PC-3 (cell line): Measurements from ENCODE around the gene MRPS7. TPM values are rescaled to one million over a fixed set of nuclear protein-coding genes. Genes with fewer than 3 reads are reported as not detected.
"Not testable (repeated sequence)": the region's sequence is repeated elsewhere in the genome, so short reads cannot be mapped to it uniquely, and the experiment has no call there.

Source experiments
- ATAC-seq: fragments of 200-7000 bp; cut with Tn5 transposase; 2 replicates; pipeline ENCODE4 v1.9.1; 2020; ENCODE audit warnings: mild to moderate bottlenecking, moderate library complexity
- BruUV-seq: library from RNA; stranded (reverse); fragments of 400-500 nt; replicated peaks from 2 replicates; lab custom pipeline; 2021; lab: Mats Ljungman, UMichigan
- CTCF ChIA-PET: fragments of 300-600 bp; sonication (Branson Sonifier 250); formaldehyde crosslinking; loops from one replicate; lab custom pipeline; 2022; ENCODE audit warnings: antibody characterized with exemption; lab: Charles Lee
- POLR2A ChIA-PET: fragments of 300-600 bp; sonication (Branson Sonifier 250); formaldehyde crosslinking; loops from one replicate; lab custom pipeline; 2022; ENCODE audit warnings: antibody characterized with exemption; ENCODE audit not compliant: unreplicated experiment; lab: Charles Lee
- DNase-seq: peaks from one replicate; pipeline ENCODE4 v3.0.0-alpha.2; 2015
- H2AFZ ChIP-seq: fragments of 300-600 bp; sonication (generic); 2 replicates; pipeline ENCODE4 v1.6.0; 2016; ENCODE audit warnings: antibody characterized with exemption, low read length
- H3F3A ChIP-seq: fragments of 300-600 bp; sonication (generic); one replicate; pipeline ENCODE4 v1.6.0; 2017; ENCODE audit warnings: antibody characterized with exemption, low read length, control low read depth, mild to moderate bottlenecking; ENCODE audit not compliant: unreplicated experiment
- H3K27ac ChIP-seq: fragments of 300-600 bp; sonication (generic); 2 replicates; pipeline ENCODE4 v1.5.1; 2016; ENCODE audit warnings: mild to moderate bottlenecking, low read length
- H3K27me3 ChIP-seq: fragments of 300-600 bp; sonication (generic); 2 replicates; pipeline ENCODE4 v1.6.1; 2016; ENCODE audit warnings: low read length, mixed read lengths
- H3K36me3 ChIP-seq: fragments of 300-600 bp; sonication (generic); 2 replicates; pipeline ENCODE4 v1.6.1; 2016; ENCODE audit warnings: low read depth, mixed run types, low read length, mixed read lengths
- H3K4me1 ChIP-seq: fragments of 300-600 bp; sonication (generic); 2 replicates; pipeline ENCODE4 v1.5.1; 2016; ENCODE audit warnings: low read length; ENCODE audit not compliant: insufficient read depth
- H3K4me2 ChIP-seq: fragments of 300-600 bp; sonication (generic); 2 replicates; pipeline ENCODE4 v1.6.0; 2016; ENCODE audit warnings: low read length
- H3K4me3 ChIP-seq: fragments of 300-600 bp; sonication (generic); 2 replicates; pipeline ENCODE4 v1.5.1; 2016; ENCODE audit warnings: mild to moderate bottlenecking, low read length, mixed read lengths
- H3K79me2 ChIP-seq: fragments of 300-600 bp; sonication (generic); 2 replicates; pipeline ENCODE4 v1.6.1; 2017; ENCODE audit warnings: low read length, mixed read lengths
- H3K9ac ChIP-seq: fragments of 300-600 bp; sonication (generic); 2 replicates; pipeline ENCODE4 v1.6.0; 2016; ENCODE audit warnings: mild to moderate bottlenecking, low read length
- H3K9me2 ChIP-seq: fragments of 300-600 bp; sonication (generic); replicated peaks from 2 replicates; pipeline ENCODE4 v1.6.1; 2016; ENCODE audit warnings: mixed run types, low read length, mixed read lengths
- H3K9me3 ChIP-seq: fragments of 300-600 bp; sonication (generic); 2 replicates; pipeline ENCODE4 v1.6.1; 2016; ENCODE audit warnings: low read length, mixed read lengths
- H4K20me1 ChIP-seq: fragments of 300-600 bp; sonication (generic); 2 replicates; pipeline ENCODE4 v1.6.1; 2016; ENCODE audit warnings: low read length, mixed read lengths
- EZH2 ChIP-seq: fragments of 300-600 bp; sonication (generic); IDR thresholded peaks from one replicate; pipeline ENCODE4 v1.6.1; 2017; ENCODE audit warnings: antibody characterized with exemption, mild to moderate bottlenecking, low read length; ENCODE audit not compliant: unreplicated experiment
- EZH2phosphoT487 ChIP-seq: fragments of 300-600 bp; sonication (generic); IDR thresholded peaks from 2 replicates; pipeline ENCODE4 v1.6.1; 2018; ENCODE audit warnings: mild to moderate bottlenecking, antibody characterized with exemption, low read length, borderline replicate concordance
- intact Hi-C: fragments of 100-400 bp; cut with micrococcal nuclease; formaldehyde crosslinking; loops from 2 replicates; pipeline ENCODE4 v1.9.0; 2023
- total RNA-seq: library from RNA; depleted of rRNA; stranded (reverse); fragments of >200 nt; gene quantifications from 2 replicates; pipeline ENCODE4 v1.2.3, GENCODE V29; 2014
- TF ChIP-seq, protein P1 (sequence below): fragments of 300-600 bp; sonication (generic); conservative IDR thresholded peaks from 2 replicates; pipeline ENCODE4 v1.5.1; 2017; ENCODE audit warnings: antibody characterized with exemption, low read depth, mild to moderate bottlenecking, low read length

Gene MRPS7
- total RNA-seq, 1 experiment from 2014 or later = 144 TPM

- Histone ChIP-seq H3K9me2 (no peaks in the 10 kb centered on the region), H3F3A (no peaks in the 10 kb centered on the region), H3K4me3 (peak overlapping the region; percentile 82), H3K4me1 (peaks cover 12% of the 10 kb centered on the region), H3K27me3 (no peaks in the 10 kb centered on the region), H3K9me3 (no peaks in the 10 kb centered on the region), H3K4me2 (peak overlapping the region; percentile 87), H3K9ac (peak overlapping the region; percentile 83), H3K36me3 (peaks cover 10% of the 10 kb centered on the region), H2AFZ (peak overlapping the region; percentile 97), H3K79me2 (peaks cover 21% of the 10 kb centered on the region), H4K20me1 (no peaks in the 10 kb centered on the region), H3K27ac (peak overlapping the region; percentile 68)
- ChIA-PET POLR2A (interaction anchor here (0.6 to 1.7 kb wide), 8 partner anchors 12 to 532 kb away, joined by 3 to 23 read pairs (median 5); partner anchors contain the start of genes GGA3, GRB2, MIF4GD and MRPS7), CTCF (interaction anchor here (0.6 to 2.0 kb wide), 10 partner anchors 17 to 307 kb away, joined by 3 to 60 read pairs (median 7); partner anchors contain the start of gene MIF4GD)
- ATAC-seq (peak; percentile 13), DNase-seq (peak; percentile 59)
- intact Hi-C loops = loop anchor here (1.0 kb wide), 2 partner anchors 19 to 115 kb away; partner anchors contain the start of genes GRB2 and MIF4GD
- no peak for TF ChIP-seq EZH2phosphoT487
- TF ChIP-seq, protein P1, sequence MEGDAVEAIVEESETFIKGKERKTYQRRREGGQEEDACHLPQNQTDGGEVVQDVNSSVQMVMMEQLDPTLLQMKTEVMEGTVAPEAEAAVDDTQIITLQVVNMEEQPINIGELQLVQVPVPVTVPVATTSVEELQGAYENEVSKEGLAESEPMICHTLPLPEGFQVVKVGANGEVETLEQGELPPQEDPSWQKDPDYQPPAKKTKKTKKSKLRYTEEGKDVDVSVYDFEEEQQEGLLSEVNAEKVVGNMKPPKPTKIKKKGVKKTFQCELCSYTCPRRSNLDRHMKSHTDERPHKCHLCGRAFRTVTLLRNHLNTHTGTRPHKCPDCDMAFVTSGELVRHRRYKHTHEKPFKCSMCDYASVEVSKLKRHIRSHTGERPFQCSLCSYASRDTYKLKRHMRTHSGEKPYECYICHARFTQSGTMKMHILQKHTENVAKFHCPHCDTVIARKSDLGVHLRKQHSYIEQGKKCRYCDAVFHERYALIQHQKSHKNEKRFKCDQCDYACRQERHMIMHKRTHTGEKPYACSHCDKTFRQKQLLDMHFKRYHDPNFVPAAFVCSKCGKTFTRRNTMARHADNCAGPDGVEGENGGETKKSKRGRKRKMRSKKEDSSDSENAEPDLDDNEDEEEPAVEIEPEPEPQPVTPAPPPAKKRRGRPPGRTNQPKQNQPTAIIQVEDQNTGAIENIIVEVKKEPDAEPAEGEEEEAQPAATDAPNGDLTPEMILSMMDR = peak; percentile 36
- TF ChIP-seq EZH2 = no peak
- BruUV-seq = TSS peak; percentile 98
Observed at GRCh38 chr17:75289832-75290337, 28.2 kb downstream of the MRPS7 start.

DNA sequence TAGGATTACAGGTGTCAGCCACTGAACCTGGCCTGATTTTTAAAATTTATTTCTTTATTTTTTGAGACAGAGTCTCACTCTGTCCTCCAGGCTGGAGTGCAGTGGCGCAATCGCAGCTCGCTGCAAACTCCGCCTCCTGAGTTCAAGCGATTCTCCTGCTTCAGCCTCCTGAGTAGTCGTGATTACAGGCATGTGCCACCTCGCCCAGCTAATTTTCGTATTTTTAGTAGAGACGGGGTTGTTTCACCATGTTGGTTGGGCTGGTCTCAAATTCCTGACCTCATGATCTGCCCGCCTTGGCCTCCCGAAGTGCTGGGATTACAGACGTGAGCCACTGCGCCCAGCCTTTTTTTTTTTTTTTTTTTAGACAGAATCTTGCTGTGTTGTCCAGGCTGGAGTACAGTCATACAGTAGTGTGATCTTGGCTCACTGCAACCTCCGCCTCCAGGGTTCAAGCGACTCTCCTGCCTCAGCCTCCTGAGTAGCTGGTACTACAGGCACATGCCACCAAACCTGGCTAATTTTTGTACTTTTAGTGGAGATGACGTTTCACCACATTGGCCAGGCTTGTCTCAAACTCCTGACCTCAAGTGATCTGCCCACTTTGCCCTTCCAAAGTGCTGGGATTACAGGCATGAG, 31.2 kb downstream of the MRPS7 start:
- H3K4me3 ChIP-seq, H3K4me2 ChIP-seq, H3K4me1 ChIP-seq, H3F3A ChIP-seq, H3K9me2 ChIP-seq, ATAC-seq, CTCF ChIA-PET, H3K27ac ChIP-seq, H3K9me3 ChIP-seq, H3K9ac ChIP-seq, DNase-seq, BruUV-seq, H3K27me3 ChIP-seq, H4K20me1 ChIP-seq, H2AFZ ChIP-seq, H3K36me3 ChIP-seq, intact Hi-C loops: not testable (repeated sequence)
- POLR2A ChIA-PET = interaction anchor here (0.6 kb wide), 1 partner anchor 140 kb away, joined by 5 read pairs; no protein-coding TSS in a partner anchor
- H3K79me2 ChIP-seq = peaks cover 10% of the 10 kb centered on the region

- Histone ChIP-seq H3K4me2 (no peak overlapping the region), H2AFZ (no peak overlapping the region), H3K9ac (no peak overlapping the region), H3K27me3 (no peaks in the 10 kb centered on the region), H3K4me3 (no peak overlapping the region), H3K9me2 (no peaks in the 10 kb centered on the region), H3F3A (no peaks in the 10 kb centered on the region), H3K4me1 (no peaks in the 10 kb centered on the region), H3K36me3 (no peaks in the 10 kb centered on the region), H3K79me2 (no peaks in the 10 kb centered on the region), H4K20me1 (no peaks in the 10 kb centered on the region), H3K27ac (no peak overlapping the region), H3K9me3 (no peaks in the 10 kb centered on the region)
- POLR2A ChIA-PET = no interaction called here
- no TSS peak for BruUV-seq
- TF ChIP-seq EZH2phosphoT487 (no peak), EZH2 (no peak)
- CTCF ChIA-PET = no interaction called here
- DNase-seq (no peak), ATAC-seq (no peak)
- intact Hi-C loops = no loop called here
Observed at GRCh38 chr17:75295201-75296158, 33.8 kb downstream of the MRPS7 start.
